HepG2 (cell line): ENCODE measurements around the gene MIX23. TPM values are rescaled to one million over a fixed set of nuclear protein-coding genes. Genes with fewer than 3 reads are reported as not detected.
A peak's percentile ranks its signal among the peaks of the same experiment; 100 is the strongest.

Source experiments
- BCL6 ChIP-seq: IDR thresholded peaks from 2 replicates; pipeline ENCODE4 v1.6.1; 2016; ENCODE audit warnings: missing genetic modification reagents, missing compliant biosample characterization
- BHLHE40 ChIP-seq: IDR thresholded peaks from 2 replicates; pipeline ENCODE4 v1.6.1; 2011; ENCODE audit warnings: low read length, improper control_type of control experiment
- CBFB ChIP-seq: sonication (generic); formaldehyde crosslinking; IDR thresholded peaks from 2 replicates; pipeline ENCODE4 v1.4.0; 2020; ENCODE audit warnings: missing genetic modification reagents
- DZIP1 ChIP-seq: sonication (generic); formaldehyde crosslinking; IDR thresholded peaks from 2 replicates; pipeline ENCODE4 v1.5.0; 2020; ENCODE audit warnings: mild to moderate bottlenecking, missing genetic modification reagents
- FOXA1 ChIP-seq, 2 experiments: fragments of 450-650 bp in 1 of 2; sonication (generic) in 1 of 2; formaldehyde crosslinking in 1 of 2; IDR thresholded peaks; 2 replicates each; pipeline versions ENCODE4 v1.4.0 to v1.6.1; 2016 to 2020; ENCODE audit warnings: missing genetic modification reagents in 1 of 2
- FOXP1 ChIP-seq, 2 experiments: fragments of 450-650 bp in 1 of 2; IDR thresholded peaks; 2 replicates each; pipeline ENCODE4 v1.6.1; 2017 to 2018; ENCODE audit warnings: antibody characterized with exemption in 1 of 2
- KDM3A ChIP-seq: IDR thresholded peaks from 2 replicates; pipeline ENCODE4 v1.6.1; 2018; ENCODE audit warnings: low read depth, missing compliant biosample characterization
- MYC ChIP-seq: sonication (generic); formaldehyde crosslinking; IDR thresholded peaks from 2 replicates; pipeline ENCODE4 v1.9.0; 2021; ENCODE audit warnings: missing genetic modification reagents, borderline replicate concordance
- PLRG1 ChIP-seq: fragments of 450-650 bp; conservative IDR thresholded peaks from 2 replicates; pipeline ENCODE4 v1.6.1; 2016
- RARG ChIP-seq: sonication (generic); formaldehyde crosslinking; IDR thresholded peaks from 2 replicates; pipeline ENCODE4 v1.4.0; 2020; ENCODE audit warnings: low read depth, mild to moderate bottlenecking, missing genetic modification reagents
- SKI ChIP-seq: fragments of 450-650 bp; IDR thresholded peaks from one replicate; pipeline ENCODE4 v1.6.1; 2018; ENCODE audit warnings: mild to moderate bottlenecking; ENCODE audit not compliant: partially characterized antibody
- SMYD3 ChIP-seq: sonication (generic); formaldehyde crosslinking; IDR thresholded peaks from 2 replicates; pipeline ENCODE4 v1.8.1; 2023; ENCODE audit warnings: mild to moderate bottlenecking, missing genetic modification reagents
- SRSF1 ChIP-seq: fragments of 200-400 bp; formaldehyde crosslinking; optimal IDR thresholded peaks from 2 replicates; pipeline ENCODE3; 2017; ENCODE audit warnings: mild to moderate bottlenecking, low read depth, low read length, moderate library complexity
- STAG1 ChIP-seq: sonication (generic); formaldehyde crosslinking; IDR thresholded peaks from 2 replicates; pipeline ENCODE4 v1.4.0; 2020; ENCODE audit warnings: missing genetic modification reagents
- TBX2 ChIP-seq: sonication (generic); formaldehyde crosslinking; IDR thresholded peaks from 2 replicates; pipeline ENCODE4 v1.5.0; 2020; ENCODE audit warnings: missing genetic modification reagents, mild to moderate bottlenecking, borderline replicate concordance
- ZNF224 ChIP-seq: sonication (generic); formaldehyde crosslinking; IDR thresholded peaks from 2 replicates; pipeline ENCODE4 v1.5.0; 2020; ENCODE audit warnings: mild to moderate bottlenecking, missing genetic modification reagents
- ZNF280D ChIP-seq: sonication (generic); formaldehyde crosslinking; IDR thresholded peaks from 2 replicates; pipeline ENCODE4 v1.5.1; 2020; ENCODE audit warnings: mild to moderate bottlenecking, missing genetic modification reagents
- ZNF609 ChIP-seq: sonication (generic); formaldehyde crosslinking; IDR thresholded peaks from 2 replicates; pipeline ENCODE4 v1.4.0; 2020; ENCODE audit warnings: mild to moderate bottlenecking, missing genetic modification reagents, borderline replicate concordance
- polyA plus RNA-seq, 8 experiments: library from polyadenylated mRNA; depleted of rRNA in 3 of 8; stranded (reverse) in 7 of 8; unstranded in 1 of 8; fragments of >200 nt; fragmentation: Illumina TruSeq in 4 of 8; extraction: Trizol in 4 of 8; gene quantifications; 2 replicates each; pipeline versions ENCODE4 v1.2.1 to v1.2.3, GENCODE V29; 2011 to 2016; ENCODE audit warnings: low read depth in 4 of 8, missing spikeins in 1 of 8, mixed read lengths in 1 of 8; ENCODE audit not compliant: insufficient read depth in 1 of 8
- total RNA-seq, 5 experiments: library from RNA; depleted of rRNA; stranded (reverse); fragments of >200 nt; fragmentation: Illumina TruSeq; extraction: Trizol; gene quantifications; 2 replicates each; pipeline ENCODE4 v1.2.3, GENCODE V29; 2016; ENCODE audit warnings: low read depth in 1 of 5

MIX23 gene
- total and polyA plus RNA-seq, 2 of the 13 experiments (the other 11 are each of a cell fraction or from before 2014, with no cell fraction given): 20.0 to 152 TPM

GRCh38 chr3:122383771-122384697 lies 1.0 kb upstream of the MIX23 start, which contains the start of gene FAM162A (continued):
- peak; percentile 82 for TF ChIP-seq ZNF609
- TF ChIP-seq SRSF1: no peak
- peak; percentile 80; the same call in 1 of the 2 replicates for TF ChIP-seq ZNF224
- TF ChIP-seq CBFB: peak; percentile 84; the same call in 1 of the 2 replicates
- peak; percentile 65; the same call in 1 of the 2 replicates for TF ChIP-seq SMYD3
- no peak for TF ChIP-seq RARG (CRISPR knock-in tag)
- no peak for TF ChIP-seq PLRG1
- peak; percentile 54; the same call in 1 of the 2 replicates for TF ChIP-seq ZNF280D (CRISPR knock-in tag)
- peak; percentile 67 for TF ChIP-seq BCL6
- 0 out of 2 replicates have a peak, but pooled peaks have one; percentile 45 for TF ChIP-seq BHLHE40
- TF ChIP-seq STAG1 (CRISPR knock-in tag): peak; percentile 67
- no peak for TF ChIP-seq FOXP1 (IDR thresholded peaks at IDR 0.05)
- peak; percentile 35 for TF ChIP-seq FOXP1 (CRISPR knock-in tag; IDR thresholded peaks at IDR 0.05)
- TF ChIP-seq MYC (CRISPR knock-in tag): peak; percentile 97
- 0 out of 2 replicates have a peak, but pooled peaks have one; percentile 11 for TF ChIP-seq DZIP1 (CRISPR knock-in tag)
- peak; percentile 95 for TF ChIP-seq KDM3A (CRISPR knock-in tag)
- peak; percentile 89 for TF ChIP-seq TBX2
- TF ChIP-seq FOXA1 (IDR thresholded peaks at IDR 0.05): no peak
- TF ChIP-seq FOXA1 (CRISPR knock-in tag; IDR thresholded peaks at IDR 0.05): peak; percentile 73
- TF ChIP-seq SKI: peak; percentile 68
